SK-N-SH (cell line): ENCODE data around the gene TMEM51. TPM values are rescaled to one million over a fixed set of nuclear protein-coding genes. Genes with fewer than 3 reads are reported as not detected.
A peak's percentile ranks its signal among the peaks of the same experiment; 100 is the strongest.

ENCODE experiments used
- FOSL2 ChIP-seq: IDR thresholded peaks from 2 replicates; pipeline ENCODE4 v1.4.0; 2012; ENCODE audit warnings: low read depth, mild to moderate bottlenecking, moderate library complexity, borderline replicate concordance
- GABPA ChIP-seq: IDR thresholded peaks from 2 replicates; pipeline ENCODE4 v1.4.0; 2012; ENCODE audit warnings: low read depth, mild to moderate bottlenecking
- MXI1 ChIP-seq: IDR thresholded peaks from 2 replicates; pipeline ENCODE4 v1.6.1; 2012; ENCODE audit warnings: mild to moderate bottlenecking, low read depth, low read length, improper control_type of control experiment
- RAD21 ChIP-seq: IDR thresholded peaks from 2 replicates; pipeline ENCODE4 v1.6.1; 2012; ENCODE audit warnings: mild to moderate bottlenecking, low read length
- RFX5 ChIP-seq: IDR thresholded peaks from 2 replicates; pipeline ENCODE4 v1.6.1; 2012; ENCODE audit warnings: mild to moderate bottlenecking, improper control_type of control experiment, low read length
- RXRA ChIP-seq: IDR thresholded peaks from 2 replicates; pipeline ENCODE4 v1.4.0; 2012; ENCODE audit warnings: low read depth, mild to moderate bottlenecking, borderline replicate concordance
- SIN3A ChIP-seq: IDR thresholded peaks from 2 replicates; pipeline ENCODE4 v1.6.1; 2012; ENCODE audit warnings: low read depth, mild to moderate bottlenecking, low read length, moderate library complexity, borderline replicate concordance
- TAF1 ChIP-seq: IDR thresholded peaks from 2 replicates; pipeline ENCODE4 v1.6.1; 2012; ENCODE audit warnings: low read depth, mild to moderate bottlenecking, low read length, moderate library complexity, borderline replicate concordance
- TCF12 ChIP-seq: IDR thresholded peaks from 2 replicates; pipeline ENCODE4 v1.4.0; 2012
- YY1 ChIP-seq: IDR thresholded peaks from 2 replicates; pipeline ENCODE4 v1.4.0; 2012; ENCODE audit warnings: low read depth, mild to moderate bottlenecking
- polyA plus RNA-seq, 3 experiments: library from polyadenylated mRNA; depleted of rRNA; stranded (reverse); fragments of >200 nt; gene quantifications; 2 replicates each; pipeline ENCODE4 v1.2.3, GENCODE V29; 2012
- TF ChIP-seq, protein P1 (sequence below): fragments of 200-600 bp; sonication (generic); IDR thresholded peaks from 2 replicates; pipeline ENCODE4 v1.6.1; 2017; ENCODE audit warnings: antibody characterized with exemption, mild to moderate bottlenecking, moderate library complexity
- TF ChIP-seq, protein P2 (sequence below): IDR thresholded peaks from 2 replicates; pipeline ENCODE4; 2012
- TF ChIP-seq, protein P3 (sequence below): IDR thresholded peaks from 2 replicates; pipeline ENCODE4 v1.6.1; 2012; ENCODE audit warnings: mild to moderate bottlenecking, low read depth, low read length, moderate library complexity
- TF ChIP-seq, protein P4 (sequence below): IDR thresholded peaks from 2 replicates; pipeline ENCODE4 v1.4.0; 2012; ENCODE audit warnings: low read depth, borderline replicate concordance
- TF ChIP-seq, protein P5 (sequence below): fragments of 150-350 bp; IDR thresholded peaks from 2 replicates; pipeline ENCODE4 v1.6.1; 2016; ENCODE audit warnings: mild to moderate bottlenecking, low read depth, low read length

Gene TMEM51
- polyA plus RNA-seq, 1 of the 3 experiments (the other 2 are of a cell fraction): 25.6 TPM

DNA sequence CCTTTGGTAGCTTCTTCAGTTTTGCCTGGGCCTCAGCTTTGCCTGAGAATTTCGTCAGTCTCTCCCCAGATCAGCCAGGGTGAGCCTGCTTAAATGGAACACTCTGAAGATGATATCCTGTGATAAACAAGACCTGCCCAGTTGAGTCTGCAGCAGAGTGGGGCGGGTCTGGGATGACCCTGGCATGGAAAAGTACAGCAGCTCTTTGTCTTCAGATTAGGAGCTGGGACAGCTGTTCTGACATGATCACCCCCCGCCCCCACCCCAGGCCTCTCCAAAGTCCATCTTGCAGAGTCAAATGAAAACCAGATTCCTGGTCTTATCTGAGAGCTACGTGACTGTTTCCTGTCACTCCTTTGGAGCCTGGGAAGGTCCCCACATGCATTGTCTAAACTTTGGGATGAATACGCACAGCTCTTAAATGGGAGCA is 2.2 kb upstream of the TMEM51 start (continued):
- TF ChIP-seq, protein P1, sequence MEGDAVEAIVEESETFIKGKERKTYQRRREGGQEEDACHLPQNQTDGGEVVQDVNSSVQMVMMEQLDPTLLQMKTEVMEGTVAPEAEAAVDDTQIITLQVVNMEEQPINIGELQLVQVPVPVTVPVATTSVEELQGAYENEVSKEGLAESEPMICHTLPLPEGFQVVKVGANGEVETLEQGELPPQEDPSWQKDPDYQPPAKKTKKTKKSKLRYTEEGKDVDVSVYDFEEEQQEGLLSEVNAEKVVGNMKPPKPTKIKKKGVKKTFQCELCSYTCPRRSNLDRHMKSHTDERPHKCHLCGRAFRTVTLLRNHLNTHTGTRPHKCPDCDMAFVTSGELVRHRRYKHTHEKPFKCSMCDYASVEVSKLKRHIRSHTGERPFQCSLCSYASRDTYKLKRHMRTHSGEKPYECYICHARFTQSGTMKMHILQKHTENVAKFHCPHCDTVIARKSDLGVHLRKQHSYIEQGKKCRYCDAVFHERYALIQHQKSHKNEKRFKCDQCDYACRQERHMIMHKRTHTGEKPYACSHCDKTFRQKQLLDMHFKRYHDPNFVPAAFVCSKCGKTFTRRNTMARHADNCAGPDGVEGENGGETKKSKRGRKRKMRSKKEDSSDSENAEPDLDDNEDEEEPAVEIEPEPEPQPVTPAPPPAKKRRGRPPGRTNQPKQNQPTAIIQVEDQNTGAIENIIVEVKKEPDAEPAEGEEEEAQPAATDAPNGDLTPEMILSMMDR: no peak
- peak; percentile 79 for TF ChIP-seq TCF12
- TF ChIP-seq, protein P2, sequence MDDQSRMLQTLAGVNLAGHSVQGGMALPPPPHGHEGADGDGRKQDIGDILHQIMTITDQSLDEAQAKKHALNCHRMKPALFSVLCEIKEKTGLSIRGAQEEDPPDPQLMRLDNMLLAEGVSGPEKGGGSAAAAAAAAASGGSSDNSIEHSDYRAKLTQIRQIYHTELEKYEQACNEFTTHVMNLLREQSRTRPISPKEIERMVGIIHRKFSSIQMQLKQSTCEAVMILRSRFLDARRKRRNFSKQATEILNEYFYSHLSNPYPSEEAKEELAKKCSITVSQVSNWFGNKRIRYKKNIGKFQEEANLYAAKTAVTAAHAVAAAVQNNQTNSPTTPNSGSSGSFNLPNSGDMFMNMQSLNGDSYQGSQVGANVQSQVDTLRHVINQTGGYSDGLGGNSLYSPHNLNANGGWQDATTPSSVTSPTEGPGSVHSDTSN: no peak
- no peak for TF ChIP-seq FOSL2
- TF ChIP-seq, protein P3, sequence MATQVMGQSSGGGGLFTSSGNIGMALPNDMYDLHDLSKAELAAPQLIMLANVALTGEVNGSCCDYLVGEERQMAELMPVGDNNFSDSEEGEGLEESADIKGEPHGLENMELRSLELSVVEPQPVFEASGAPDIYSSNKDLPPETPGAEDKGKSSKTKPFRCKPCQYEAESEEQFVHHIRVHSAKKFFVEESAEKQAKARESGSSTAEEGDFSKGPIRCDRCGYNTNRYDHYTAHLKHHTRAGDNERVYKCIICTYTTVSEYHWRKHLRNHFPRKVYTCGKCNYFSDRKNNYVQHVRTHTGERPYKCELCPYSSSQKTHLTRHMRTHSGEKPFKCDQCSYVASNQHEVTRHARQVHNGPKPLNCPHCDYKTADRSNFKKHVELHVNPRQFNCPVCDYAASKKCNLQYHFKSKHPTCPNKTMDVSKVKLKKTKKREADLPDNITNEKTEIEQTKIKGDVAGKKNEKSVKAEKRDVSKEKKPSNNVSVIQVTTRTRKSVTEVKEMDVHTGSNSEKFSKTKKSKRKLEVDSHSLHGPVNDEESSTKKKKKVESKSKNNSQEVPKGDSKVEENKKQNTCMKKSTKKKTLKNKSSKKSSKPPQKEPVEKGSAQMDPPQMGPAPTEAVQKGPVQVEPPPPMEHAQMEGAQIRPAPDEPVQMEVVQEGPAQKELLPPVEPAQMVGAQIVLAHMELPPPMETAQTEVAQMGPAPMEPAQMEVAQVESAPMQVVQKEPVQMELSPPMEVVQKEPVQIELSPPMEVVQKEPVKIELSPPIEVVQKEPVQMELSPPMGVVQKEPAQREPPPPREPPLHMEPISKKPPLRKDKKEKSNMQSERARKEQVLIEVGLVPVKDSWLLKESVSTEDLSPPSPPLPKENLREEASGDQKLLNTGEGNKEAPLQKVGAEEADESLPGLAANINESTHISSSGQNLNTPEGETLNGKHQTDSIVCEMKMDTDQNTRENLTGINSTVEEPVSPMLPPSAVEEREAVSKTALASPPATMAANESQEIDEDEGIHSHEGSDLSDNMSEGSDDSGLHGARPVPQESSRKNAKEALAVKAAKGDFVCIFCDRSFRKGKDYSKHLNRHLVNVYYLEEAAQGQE: no peak
- no peak for TF ChIP-seq YY1
- TF ChIP-seq, protein P4, sequence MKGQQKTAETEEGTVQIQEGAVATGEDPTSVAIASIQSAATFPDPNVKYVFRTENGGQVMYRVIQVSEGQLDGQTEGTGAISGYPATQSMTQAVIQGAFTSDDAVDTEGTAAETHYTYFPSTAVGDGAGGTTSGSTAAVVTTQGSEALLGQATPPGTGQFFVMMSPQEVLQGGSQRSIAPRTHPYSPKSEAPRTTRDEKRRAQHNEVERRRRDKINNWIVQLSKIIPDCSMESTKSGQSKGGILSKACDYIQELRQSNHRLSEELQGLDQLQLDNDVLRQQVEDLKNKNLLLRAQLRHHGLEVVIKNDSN: no peak
- 0 out of 2 replicates have a peak, but pooled peaks have one; percentile 8 for TF ChIP-seq RFX5
- TF ChIP-seq MXI1: peak; percentile 82
- TF ChIP-seq RXRA: no peak
- TF ChIP-seq GABPA: no peak
- TF ChIP-seq, protein P5, sequence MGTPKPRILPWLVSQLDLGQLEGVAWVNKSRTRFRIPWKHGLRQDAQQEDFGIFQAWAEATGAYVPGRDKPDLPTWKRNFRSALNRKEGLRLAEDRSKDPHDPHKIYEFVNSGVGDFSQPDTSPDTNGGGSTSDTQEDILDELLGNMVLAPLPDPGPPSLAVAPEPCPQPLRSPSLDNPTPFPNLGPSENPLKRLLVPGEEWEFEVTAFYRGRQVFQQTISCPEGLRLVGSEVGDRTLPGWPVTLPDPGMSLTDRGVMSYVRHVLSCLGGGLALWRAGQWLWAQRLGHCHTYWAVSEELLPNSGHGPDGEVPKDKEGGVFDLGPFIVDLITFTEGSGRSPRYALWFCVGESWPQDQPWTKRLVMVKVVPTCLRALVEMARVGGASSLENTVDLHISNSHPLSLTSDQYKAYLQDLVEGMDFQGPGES: no peak
- no peak for TF ChIP-seq TAF1
- no peak for TF ChIP-seq SIN3A
- no peak; the same call in 1 of the 2 replicates for TF ChIP-seq RAD21
